ENCODE results near the gene ENPP4. TPM values are rescaled to one million over a fixed set of nuclear protein-coding genes. Genes with fewer than 3 reads are reported as not detected.
A peak's percentile ranks its signal among the peaks of the same experiment; 100 is the strongest.
"Not testable (repeated sequence)": the region's sequence is repeated elsewhere in the genome, so short reads cannot be mapped to it uniquely, and the experiment has no call there.

Gene ENPP4
- total RNA-seq: 37.1 TPM

- FAIRE-seq: peak; percentile 73
Observed at GRCh38 chr6:46129629-46130511, at the start of gene ENPP4. Gene ENPP4 (plus strand): TSS chr6:46129989. CDS start chr6:46139584, 9,595 bp downstream.

GRCh38 chr6:46080111-46080510, 49.7 kb upstream of the ENPP4 start:
- no peak for DNase-seq (ENCODE audit: low spot score in 2 of 2)
- FAIRE-seq: no peak

More at GRCh38 chr6:46129629-46130511, at the start of gene ENPP4:
- DNase-seq (ENCODE audit: low spot score in 2 of 2): peak; percentile 88

GRCh38 chr6:46085688-46086087, 44.1 kb upstream of the ENPP4 start:
- not testable (repeated sequence) for FAIRE-seq; DNase-seq (ENCODE audit: low spot score in 2 of 2)

- FAIRE-seq (peak; percentile 93), DNase-seq (ENCODE audit: low spot score in 2 of 2) (peak; percentile 13 to 57)
Observed at GRCh38 chr6:46090115-46091079, 39.4 kb upstream of the ENPP4 start.

- no peak for FAIRE-seq
Observed at GRCh38 chr6:46091080-46091478, 38.7 kb upstream of the ENPP4 start.

GRCh38 chr6:46095251-46095650, 34.5 kb upstream of the ENPP4 start:
- no peak for DNase-seq (ENCODE audit: low spot score in 2 of 2)
- no peak for FAIRE-seq

More at GRCh38 chr6:46091080-46091478, 38.7 kb upstream of the ENPP4 start:
- no peak for DNase-seq (ENCODE audit: low spot score in 2 of 2)

- DNase-seq (ENCODE audit: low spot score in 2 of 2): no peak
- FAIRE-seq: no peak
Observed at GRCh38 chr6:46097366-46097765, 32.4 kb upstream of the ENPP4 start.

- DNase-seq (ENCODE audit: low spot score in 2 of 2): peak; percentile 3 to 5
Observed at GRCh38 chr6:46098678-46099077, 31.1 kb upstream of the ENPP4 start.

GRCh38 chr6:46099952-46100351, 29.8 kb upstream of the ENPP4 start:
- FAIRE-seq (no peak), DNase-seq (ENCODE audit: low spot score in 2 of 2) (no peak)

More at GRCh38 chr6:46098678-46099077, 31.1 kb upstream of the ENPP4 start:
- no peak for FAIRE-seq

GRCh38 chr6:46102123-46102522, 27.7 kb upstream of the ENPP4 start:
- DNase-seq (ENCODE audit: low spot score in 2 of 2) (no peak), FAIRE-seq (no peak)

- FAIRE-seq (no peak), DNase-seq (ENCODE audit: low spot score in 2 of 2) (no peak)
Observed at GRCh38 chr6:46103441-46104115, 26.2 kb upstream of the ENPP4 start.

GRCh38 chr6:46104209-46104608, 25.6 kb upstream of the ENPP4 start:
- FAIRE-seq: no peak
- no peak for DNase-seq (ENCODE audit: low spot score in 2 of 2)

- FAIRE-seq (no peak), DNase-seq (ENCODE audit: low spot score in 2 of 2) (no peak)
Observed at GRCh38 chr6:46105568-46105967, 24.2 kb upstream of the ENPP4 start.

GRCh38 chr6:46113370-46113769, 16.4 kb upstream of the ENPP4 start:
- DNase-seq (ENCODE audit: low spot score in 2 of 2): no peak
- FAIRE-seq: no peak

GRCh38 chr6:46115634-46116033, 14.2 kb upstream of the ENPP4 start:
- DNase-seq (ENCODE audit: low spot score in 2 of 2) (no peak), FAIRE-seq (no peak)

GRCh38 chr6:46116289-46116688, 13.5 kb upstream of the ENPP4 start:
- FAIRE-seq (no peak), DNase-seq (ENCODE audit: low spot score in 2 of 2) (no peak)

- no peak for FAIRE-seq
- DNase-seq (ENCODE audit: low spot score in 2 of 2): no peak
Observed at GRCh38 chr6:46118157-46118556, 11.6 kb upstream of the ENPP4 start.

GRCh38 chr6:46118836-46119235, 11.0 kb upstream of the ENPP4 start:
- DNase-seq (ENCODE audit: low spot score in 2 of 2): no peak
- no peak for FAIRE-seq

GRCh38 chr6:46119679-46120078, 10.1 kb upstream of the ENPP4 start:
- DNase-seq (ENCODE audit: low spot score in 2 of 2); FAIRE-seq: not testable (repeated sequence)

- DNase-seq (ENCODE audit: low spot score in 2 of 2) (no peak), FAIRE-seq (no peak)
Observed at GRCh38 chr6:46128476-46128875, 1.3 kb upstream of the ENPP4 start.

All from frontal cortex (tissue), 4 donors.